ENCODE measurements around the gene TPRG1.
"Not testable (repeated sequence)": the region's sequence is repeated elsewhere in the genome, so short reads cannot be mapped to it uniquely, and the experiment has no call there.

Gene TPRG1

DNA sequence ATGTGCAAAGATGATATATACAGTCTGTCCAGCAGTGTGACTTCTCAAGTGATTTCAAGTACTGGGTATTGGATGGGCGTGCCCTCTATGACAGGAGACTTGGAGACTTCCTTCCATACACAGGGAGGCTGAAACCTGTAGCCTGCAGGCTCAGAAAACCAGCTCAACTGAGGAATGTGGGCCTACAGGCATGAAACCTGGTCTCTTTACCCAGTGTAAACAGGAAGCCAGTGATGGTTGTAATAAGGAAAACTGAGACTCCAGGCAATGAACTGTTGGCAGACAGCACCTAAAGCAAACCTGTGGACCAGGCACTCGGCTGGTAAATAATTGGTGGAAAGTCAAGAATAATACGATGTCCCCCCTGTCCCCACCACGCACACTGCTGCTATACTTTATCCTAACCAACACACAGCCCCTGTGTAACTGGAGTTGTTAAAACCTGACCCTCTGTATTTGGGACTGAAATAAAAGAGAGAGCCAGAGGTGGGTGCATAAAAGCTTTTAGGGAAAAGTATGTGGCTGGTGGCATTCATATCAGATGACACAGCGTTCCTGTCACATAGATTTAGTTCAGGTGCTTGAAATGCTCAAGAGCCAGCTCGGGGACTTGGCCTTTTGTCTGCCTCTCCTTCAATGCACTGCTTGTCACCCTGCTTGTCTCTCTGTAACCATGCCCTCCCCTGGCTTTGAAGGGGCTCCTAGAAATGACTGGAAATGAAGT lies 144.7 kb downstream of the TPRG1 start:
- no peak for DNase-seq (ENCODE audit: low read depth)

DNA sequence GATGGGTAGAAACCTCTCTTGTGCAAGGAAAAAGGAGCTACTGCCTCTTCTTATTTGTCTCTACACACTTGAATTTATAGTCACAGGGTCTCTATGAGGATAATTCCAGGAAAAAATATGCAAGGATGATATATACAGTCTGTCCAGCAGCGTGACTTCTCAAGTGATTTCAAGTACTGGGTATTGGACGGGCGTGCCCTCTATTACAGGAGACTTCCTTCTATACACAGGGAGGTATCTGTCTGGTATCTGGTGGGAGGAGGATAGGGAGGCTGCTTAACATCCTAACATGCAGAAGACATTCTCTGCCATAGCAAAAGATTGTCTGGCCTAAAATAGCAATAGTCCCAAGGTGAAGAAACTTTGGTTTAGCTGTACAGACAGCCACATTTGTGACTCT lies 146.1 kb downstream of the TPRG1 start:
- DNase-seq (ENCODE audit: low read depth), result no peak

- DNase-seq (ENCODE audit: low read depth), result no peak
Measured at GRCh38 chr3:189320511-189320910, 148.7 kb downstream of the TPRG1 start.

DNA sequence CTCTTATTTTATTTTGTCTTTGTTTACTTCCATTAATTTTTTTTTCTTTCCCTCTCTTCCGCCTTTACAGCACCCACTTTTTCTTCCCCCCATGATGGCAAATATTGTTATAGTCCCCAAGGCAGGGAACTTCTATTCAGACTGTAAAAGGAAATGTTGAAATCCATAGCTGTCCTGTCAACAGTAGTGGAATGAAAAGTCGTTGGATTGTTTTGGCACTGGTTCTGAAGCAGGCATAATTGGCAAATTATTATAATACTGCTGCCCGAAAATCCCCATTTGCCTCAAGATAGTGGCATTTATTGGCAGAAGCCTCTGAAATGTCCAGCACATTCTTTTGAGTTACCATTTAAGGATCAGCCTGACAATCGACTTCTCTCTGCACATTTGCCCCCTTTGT lies 150.6 kb downstream of the TPRG1 start:
- no peak for DNase-seq (ENCODE audit: low read depth)

DNA sequence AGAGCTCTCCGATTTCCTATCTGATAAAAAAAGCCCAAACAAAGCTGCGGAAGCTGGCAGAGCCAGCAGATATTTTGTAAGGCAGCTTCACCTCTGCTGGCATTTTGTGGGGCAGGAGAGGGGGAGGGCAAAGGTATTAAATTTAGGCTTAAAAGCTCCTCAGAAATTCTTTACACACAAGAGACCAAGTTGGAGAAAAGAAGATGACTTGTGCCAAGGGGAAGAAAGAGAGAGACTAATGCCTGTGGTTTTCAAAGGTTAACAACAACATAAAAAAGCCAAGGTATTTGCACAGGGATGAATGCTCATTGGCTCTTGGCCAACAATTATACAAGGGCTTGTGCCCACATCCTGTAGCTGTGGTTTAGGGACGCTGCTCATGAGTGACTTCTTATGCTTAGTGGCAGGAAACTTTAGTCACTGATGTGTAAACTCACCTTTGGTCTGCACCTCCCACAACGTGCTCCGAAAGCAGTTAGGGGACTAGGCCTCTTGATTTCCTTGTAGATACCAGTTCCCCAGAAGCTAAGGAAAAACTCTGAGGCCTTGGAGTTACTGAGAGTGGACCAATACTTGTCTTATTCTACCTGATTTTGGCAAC lies 152.9 kb downstream of the TPRG1 start:
- peak; percentile 78 for DNase-seq (ENCODE audit: low read depth)

- no peak for DNase-seq (ENCODE audit: low read depth)
Measured at GRCh38 chr3:189325454-189325853, 153.7 kb downstream of the TPRG1 start.

GRCh38 chr3:189329630-189330029 lies 157.9 kb downstream of the TPRG1 start:
- not testable (repeated sequence) for DNase-seq (ENCODE audit: low read depth)

- DNase-seq (ENCODE audit: low read depth), result no peak
Measured at GRCh38 chr3:189330066-189330465, 158.3 kb downstream of the TPRG1 start.

GRCh38 chr3:189331002-189331418 lies 159.2 kb downstream of the TPRG1 start:
- DNase-seq (ENCODE audit: low read depth), result no peak

GRCh38 chr3:189334064-189334920 lies 162.5 kb downstream of the TPRG1 start:
- DNase-seq (ENCODE audit: low read depth), result no peak

GRCh38 chr3:189337673-189338091 lies 165.9 kb downstream of the TPRG1 start:
- no peak for DNase-seq (ENCODE audit: low read depth)

GRCh38 chr3:189338366-189338765 lies 166.6 kb downstream of the TPRG1 start:
- no peak for DNase-seq (ENCODE audit: low read depth)

GRCh38 chr3:189339996-189340395 lies 168.2 kb downstream of the TPRG1 start:
- DNase-seq (ENCODE audit: low read depth), result no peak

GRCh38 chr3:189340680-189341460 lies 169.1 kb downstream of the TPRG1 start:
- no peak for DNase-seq (ENCODE audit: low read depth)

GRCh38 chr3:189342811-189343210 lies 171.0 kb downstream of the TPRG1 start:
- DNase-seq (ENCODE audit: low read depth), result no peak

GRCh38 chr3:189344996-189345395 lies 173.2 kb downstream of the TPRG1 start:
- DNase-seq (ENCODE audit: low read depth), result no peak

- DNase-seq (ENCODE audit: low read depth), result no peak
Measured at GRCh38 chr3:189349772-189350171, 178.0 kb downstream of the TPRG1 start.

GRCh38 chr3:189353318-189353965 lies 181.7 kb downstream of the TPRG1 start:
- no peak for DNase-seq (ENCODE audit: low read depth)

DNA sequence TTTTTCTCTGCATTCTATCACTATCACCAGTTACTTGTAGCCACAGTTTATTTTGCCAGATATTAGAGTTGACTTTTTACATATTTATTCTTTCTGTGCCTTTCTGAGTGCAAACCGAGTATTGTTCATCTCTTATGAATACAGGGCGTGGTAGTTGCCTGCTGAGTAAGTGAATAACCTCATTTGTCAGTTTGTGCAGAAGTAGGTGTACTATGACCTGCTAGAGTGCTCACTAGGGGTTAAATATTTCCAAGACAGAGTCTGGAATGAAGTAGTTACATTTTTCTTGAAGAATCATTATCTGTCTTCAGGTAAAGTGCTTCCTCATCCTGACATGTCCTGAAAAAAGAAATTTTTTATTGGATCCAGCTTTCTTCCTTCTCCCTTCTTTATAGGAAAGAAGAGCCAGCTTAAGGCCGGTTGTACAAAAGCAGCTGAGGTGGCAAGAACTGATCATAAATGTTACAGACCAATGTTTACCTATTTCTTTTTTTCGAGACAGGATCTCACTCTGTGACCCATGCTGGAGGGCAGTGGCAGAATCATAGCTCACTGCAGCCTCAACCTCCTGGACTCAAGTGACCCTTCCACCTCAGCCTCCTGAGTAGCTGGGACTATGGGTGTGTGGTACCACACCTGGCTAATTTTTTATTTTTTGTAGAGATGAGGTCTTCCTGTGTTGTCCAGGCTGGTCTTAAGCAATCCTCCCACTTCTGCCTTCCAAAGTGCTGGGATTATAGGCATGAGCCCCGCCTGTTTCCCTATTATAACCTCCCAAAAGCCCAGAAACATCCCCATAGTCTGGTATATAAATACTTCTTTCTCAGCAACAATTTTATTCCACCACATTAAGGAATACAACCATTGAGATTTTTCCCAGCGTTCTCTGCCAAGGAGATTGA lies 182.5 kb downstream of the TPRG1 start:
- no peak for DNase-seq (ENCODE audit: low read depth)

DNA sequence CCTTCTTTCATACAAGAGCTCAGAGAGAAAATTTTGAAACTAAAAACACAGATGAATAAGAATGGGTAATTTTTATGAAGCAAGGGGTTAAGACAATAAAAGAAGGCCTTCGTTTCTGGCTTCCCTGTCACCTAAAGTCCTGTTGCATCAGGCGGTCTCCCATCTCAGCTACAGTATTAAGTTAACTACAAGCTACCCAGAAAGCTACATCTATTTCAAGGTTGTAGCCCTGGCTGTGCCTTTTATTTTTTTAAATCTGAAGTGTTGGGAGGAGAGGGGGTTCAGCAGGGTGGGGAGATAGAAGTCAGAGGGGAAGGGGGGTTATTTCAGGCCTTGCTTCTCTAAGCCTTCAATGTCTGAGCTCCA lies 183.3 kb downstream of the TPRG1 start:
- DNase-seq (ENCODE audit: low read depth), result no peak
